PC-3 (cell line): ENCODE results near the gene SARM1. TPM values are rescaled to one million over a fixed set of nuclear protein-coding genes. Genes with fewer than 3 reads are reported as not detected.

Experiments
- ATAC-seq: fragments of 200-7000 bp; cut with Tn5 transposase; 2 replicates; pipeline ENCODE4 v1.9.1; 2020; ENCODE audit warnings: mild to moderate bottlenecking, moderate library complexity
- BruUV-seq: library from RNA; stranded (reverse); fragments of 400-500 nt; replicated peaks from 2 replicates; lab custom pipeline; 2021; lab: Mats Ljungman, UMichigan
- CTCF ChIA-PET: fragments of 300-600 bp; sonication (Branson Sonifier 250); formaldehyde crosslinking; loops from one replicate; lab custom pipeline; 2022; ENCODE audit warnings: antibody characterized with exemption; lab: Charles Lee
- POLR2A ChIA-PET: fragments of 300-600 bp; sonication (Branson Sonifier 250); formaldehyde crosslinking; loops from one replicate; lab custom pipeline; 2022; ENCODE audit warnings: antibody characterized with exemption; ENCODE audit not compliant: unreplicated experiment; lab: Charles Lee
- DNase-seq: peaks from one replicate; pipeline ENCODE4 v3.0.0-alpha.2; 2015
- H2AFZ ChIP-seq: fragments of 300-600 bp; sonication (generic); 2 replicates; pipeline ENCODE4 v1.6.0; 2016; ENCODE audit warnings: antibody characterized with exemption, low read length
- H3F3A ChIP-seq: fragments of 300-600 bp; sonication (generic); one replicate; pipeline ENCODE4 v1.6.0; 2017; ENCODE audit warnings: antibody characterized with exemption, low read length, control low read depth, mild to moderate bottlenecking; ENCODE audit not compliant: unreplicated experiment
- H3K27ac ChIP-seq: fragments of 300-600 bp; sonication (generic); 2 replicates; pipeline ENCODE4 v1.5.1; 2016; ENCODE audit warnings: mild to moderate bottlenecking, low read length
- H3K27me3 ChIP-seq: fragments of 300-600 bp; sonication (generic); 2 replicates; pipeline ENCODE4 v1.6.1; 2016; ENCODE audit warnings: low read length, mixed read lengths
- H3K36me3 ChIP-seq: fragments of 300-600 bp; sonication (generic); 2 replicates; pipeline ENCODE4 v1.6.1; 2016; ENCODE audit warnings: low read depth, mixed run types, low read length, mixed read lengths
- H3K4me1 ChIP-seq: fragments of 300-600 bp; sonication (generic); 2 replicates; pipeline ENCODE4 v1.5.1; 2016; ENCODE audit warnings: low read length; ENCODE audit not compliant: insufficient read depth
- H3K4me2 ChIP-seq: fragments of 300-600 bp; sonication (generic); 2 replicates; pipeline ENCODE4 v1.6.0; 2016; ENCODE audit warnings: low read length
- H3K4me3 ChIP-seq: fragments of 300-600 bp; sonication (generic); 2 replicates; pipeline ENCODE4 v1.5.1; 2016; ENCODE audit warnings: mild to moderate bottlenecking, low read length, mixed read lengths
- H3K79me2 ChIP-seq: fragments of 300-600 bp; sonication (generic); 2 replicates; pipeline ENCODE4 v1.6.1; 2017; ENCODE audit warnings: low read length, mixed read lengths
- H3K9ac ChIP-seq: fragments of 300-600 bp; sonication (generic); 2 replicates; pipeline ENCODE4 v1.6.0; 2016; ENCODE audit warnings: mild to moderate bottlenecking, low read length
- H3K9me2 ChIP-seq: fragments of 300-600 bp; sonication (generic); replicated peaks from 2 replicates; pipeline ENCODE4 v1.6.1; 2016; ENCODE audit warnings: mixed run types, low read length, mixed read lengths
- H3K9me3 ChIP-seq: fragments of 300-600 bp; sonication (generic); 2 replicates; pipeline ENCODE4 v1.6.1; 2016; ENCODE audit warnings: low read length, mixed read lengths
- H4K20me1 ChIP-seq: fragments of 300-600 bp; sonication (generic); 2 replicates; pipeline ENCODE4 v1.6.1; 2016; ENCODE audit warnings: low read length, mixed read lengths
- CTCF ChIP-seq: fragments of 300-600 bp; sonication (generic); conservative IDR thresholded peaks from 2 replicates; pipeline ENCODE4 v1.5.1; 2017; ENCODE audit warnings: antibody characterized with exemption, low read depth, mild to moderate bottlenecking, low read length
- EZH2 ChIP-seq: fragments of 300-600 bp; sonication (generic); IDR thresholded peaks from one replicate; pipeline ENCODE4 v1.6.1; 2017; ENCODE audit warnings: antibody characterized with exemption, mild to moderate bottlenecking, low read length; ENCODE audit not compliant: unreplicated experiment
- EZH2phosphoT487 ChIP-seq: fragments of 300-600 bp; sonication (generic); IDR thresholded peaks from 2 replicates; pipeline ENCODE4 v1.6.1; 2018; ENCODE audit warnings: mild to moderate bottlenecking, antibody characterized with exemption, low read length, borderline replicate concordance
- intact Hi-C: fragments of 100-400 bp; cut with micrococcal nuclease; formaldehyde crosslinking; loops from 2 replicates; pipeline ENCODE4 v1.9.0; 2023
- total RNA-seq: library from RNA; depleted of rRNA; stranded (reverse); fragments of >200 nt; gene quantifications from 2 replicates; pipeline ENCODE4 v1.2.3, GENCODE V29; 2014

The SARM1 gene
- total RNA-seq, 1 experiment from 2014 or later: 6.7 TPM

DNA sequence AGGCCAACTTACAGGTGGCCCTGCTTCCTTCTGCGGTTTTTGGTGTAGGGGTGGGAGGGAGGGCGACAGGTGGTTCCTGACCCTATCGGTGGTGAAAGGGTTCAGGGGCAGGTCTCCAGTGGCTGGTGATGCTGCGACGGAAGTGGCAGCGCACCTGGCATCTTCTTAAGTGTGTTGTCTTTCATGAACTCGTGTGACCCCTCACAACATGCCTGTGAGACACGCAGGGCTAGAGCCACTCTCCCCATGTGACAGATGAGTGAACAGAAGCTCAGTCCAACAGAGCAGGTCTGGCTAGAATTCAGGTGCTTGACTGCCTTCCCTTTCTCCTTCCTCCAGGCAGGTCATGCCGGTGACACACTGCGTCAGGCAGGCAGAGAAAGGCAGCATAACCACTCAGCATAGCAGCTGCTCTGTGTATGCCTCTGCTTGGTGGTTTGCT is 28.0 kb upstream of the SARM1 start:
- Histone ChIP-seq H4K20me1 (no peaks in the 10 kb centered on the region), H3K9me2 (no peaks in the 10 kb centered on the region), H3K4me1 (peaks cover 28% of the 10 kb centered on the region), H3K36me3 (peaks cover 10% of the 10 kb centered on the region; the same call in 1 of the 2 replicates), H3K4me2 (no peak overlapping the region), H3K79me2 (peaks cover 9% of the 10 kb centered on the region), H3K9me3 (no peaks in the 10 kb centered on the region), H3F3A (peaks cover 6% of the 10 kb centered on the region), H2AFZ (no peak overlapping the region), H3K27me3 (no peaks in the 10 kb centered on the region), H3K4me3 (no peak overlapping the region), H3K9ac (no peak overlapping the region), H3K27ac (no peak overlapping the region)
- DNase-seq: no peak
- no TSS peak for BruUV-seq
- ChIA-PET CTCF (no interaction called here), POLR2A (no interaction called here)
- TF ChIP-seq EZH2phosphoT487 (no peak), EZH2 (no peak), CTCF (no peak)
- ATAC-seq: no peak
- intact Hi-C loops: no loop called here

- no peaks in the 10 kb centered on the region for H3K9me3 ChIP-seq
- BruUV-seq: no TSS peak
- intact Hi-C loops: no loop called here
- peaks cover 6% of the 10 kb centered on the region for H3F3A ChIP-seq
- H3K4me2 ChIP-seq: no peak overlapping the region
- no peak for TF ChIP-seq EZH2
- no peak for TF ChIP-seq EZH2phosphoT487
- no peak for TF ChIP-seq CTCF
- no peaks in the 10 kb centered on the region for H3K27me3 ChIP-seq
- ChIA-PET POLR2A (no interaction called here), CTCF (no interaction called here)
- no peak overlapping the region for H3K4me3 ChIP-seq
- H3K9ac ChIP-seq: no peak overlapping the region
- no peak for ATAC-seq
- no peak overlapping the region for H3K27ac ChIP-seq
- H3K79me2 ChIP-seq: peaks cover 5% of the 10 kb centered on the region
- H2AFZ ChIP-seq: no peak overlapping the region
- no peaks in the 10 kb centered on the region for H4K20me1 ChIP-seq
- no peak for DNase-seq
- no peaks in the 10 kb centered on the region for H3K9me2 ChIP-seq
- peaks cover 28% of the 10 kb centered on the region for H3K4me1 ChIP-seq
- H3K36me3 ChIP-seq: peaks cover 10% of the 10 kb centered on the region; the same call in 1 of the 2 replicates
Observed at GRCh38 chr17:28344011-28344410, 27.5 kb upstream of the SARM1 start.

DNA sequence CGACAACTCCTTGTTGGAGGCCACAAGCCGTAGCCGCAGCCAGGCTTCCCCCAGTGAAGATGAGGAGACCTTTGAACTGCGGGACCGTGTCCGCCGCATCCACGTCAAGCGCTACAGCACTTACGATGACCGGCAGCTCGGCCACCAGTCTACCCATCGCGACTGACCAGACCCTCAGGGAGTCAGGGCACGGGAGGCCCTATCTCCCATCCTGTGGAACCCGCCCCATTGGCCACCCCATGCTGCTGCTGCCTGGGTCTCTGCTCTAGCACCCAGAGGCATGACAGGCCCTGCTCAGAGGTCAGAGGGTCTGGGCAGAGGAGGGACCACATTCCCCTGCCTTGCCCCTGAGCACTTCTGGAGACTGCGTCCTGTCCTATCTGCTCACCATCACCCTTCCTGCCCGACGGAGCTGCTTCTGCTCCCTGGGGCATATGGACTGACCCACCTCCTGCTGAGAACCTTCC is 27.0 kb upstream of the SARM1 start:
- Histone ChIP-seq H3F3A (peaks cover 6% of the 10 kb centered on the region), H4K20me1 (no peaks in the 10 kb centered on the region), H3K79me2 (peaks cover 2% of the 10 kb centered on the region; the same call in 1 of the 2 replicates), H3K4me3 (no peak overlapping the region), H3K36me3 (peaks cover 10% of the 10 kb centered on the region; the same call in 1 of the 2 replicates), H3K9me2 (no peaks in the 10 kb centered on the region), H3K4me2 (no peak overlapping the region), H2AFZ (no peak overlapping the region), H3K27ac (no peak overlapping the region), H3K27me3 (no peaks in the 10 kb centered on the region), H3K9ac (no peak overlapping the region), H3K9me3 (no peaks in the 10 kb centered on the region), H3K4me1 (peaks cover 28% of the 10 kb centered on the region)
- CTCF ChIA-PET: no interaction called here
- ATAC-seq (no peak), DNase-seq (no peak)
- no peak for TF ChIP-seq CTCF
- no peak for TF ChIP-seq EZH2
- no peak for TF ChIP-seq EZH2phosphoT487
- BruUV-seq: no TSS peak
- POLR2A ChIA-PET: no interaction called here
- intact Hi-C loops: no loop called here
